Erythroblast (primary cell): ENCODE results near the gene FBXL16.

Source experiments
- DNase-seq, 2 experiments: peaks; one replicate each; lab custom pipeline; 2025; lab: John Stamatoyannopoulos, UW
- GATA1 ChIP-seq: IDR thresholded peaks from 2 replicates; pipeline ENCODE4 v1.6.1; 2011; ENCODE audit warnings: low read depth, mild to moderate bottlenecking, control low read depth, low read length, moderate library complexity
- POLR2A ChIP-seq: IDR thresholded peaks from 2 replicates; pipeline ENCODE4 v1.6.1; 2011; ENCODE audit warnings: mild to moderate bottlenecking, low read length

The FBXL16 gene

GRCh38 chr16:674968-675883 lies 30.4 kb downstream of the FBXL16 start, which contains the start of gene RHBDL1:
RHBDL1 (plus strand) TSS chr16:675671; CDS start chr16:675791, 120 bp downstream.
- DNase-seq, result peak; percentile 50 to 56

GRCh38 chr16:674214-674881 lies 31.3 kb downstream of the FBXL16 start:
- TF ChIP-seq POLR2A (no peak), GATA1 (no peak)
- DNase-seq, result no peak

More at GRCh38 chr16:674968-675883, 30.4 kb downstream of the FBXL16 start, which contains the start of gene RHBDL1:
- no peak for TF ChIP-seq GATA1
- TF ChIP-seq POLR2A, result no peak

GRCh38 chr16:673399-673991 lies 32.1 kb downstream of the FBXL16 start:
- DNase-seq, result no peak
- no peak for TF ChIP-seq POLR2A
- TF ChIP-seq GATA1, result no peak

GRCh38 chr16:672851-673250 lies 32.8 kb downstream of the FBXL16 start:
- TF ChIP-seq GATA1, result no peak
- no peak for TF ChIP-seq POLR2A
- no peak for DNase-seq

- TF ChIP-seq GATA1 (no peak), POLR2A (no peak)
- DNase-seq, result no peak
Measured at GRCh38 chr16:672371-672770, 33.2 kb downstream of the FBXL16 start.

DNA sequence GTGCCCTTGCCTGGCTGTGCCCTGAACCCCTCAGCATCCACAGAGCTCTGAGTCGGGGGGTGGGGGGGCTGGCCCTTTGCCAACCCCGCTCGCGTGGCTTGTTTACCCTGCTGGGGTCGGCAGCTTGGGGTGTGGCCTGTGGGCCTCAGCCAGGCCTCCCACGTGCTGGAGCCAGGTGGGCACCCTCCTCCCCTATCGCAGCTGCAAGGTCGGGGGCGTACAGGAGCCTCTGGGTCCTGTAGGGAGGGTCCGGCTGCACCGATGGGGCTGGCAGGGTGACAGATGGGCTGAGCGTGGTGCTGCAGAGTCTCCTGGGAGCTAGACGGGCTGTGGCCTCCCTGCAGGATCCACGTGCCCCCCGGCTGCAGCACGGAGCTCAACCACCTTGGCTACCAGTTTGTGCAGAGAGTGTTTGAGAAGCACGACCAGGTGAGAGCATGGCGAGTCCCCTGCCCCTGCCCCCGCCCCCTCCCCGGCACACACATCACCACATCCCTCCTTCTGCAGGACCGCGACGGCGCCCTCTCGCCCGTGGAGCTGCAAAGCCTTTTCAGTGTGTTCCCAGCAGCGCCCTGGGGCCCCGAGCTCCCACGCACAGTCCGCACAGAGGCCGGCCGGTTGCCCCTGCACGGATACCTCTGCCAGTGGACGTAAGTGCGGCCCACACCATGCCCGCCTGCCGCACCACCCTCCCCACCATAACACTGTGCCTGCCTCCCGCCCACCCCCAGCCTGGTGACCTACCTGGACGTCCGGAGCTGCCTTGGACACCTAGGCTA lies 34.1 kb downstream of the FBXL16 start:
- no peak for DNase-seq

DNA sequence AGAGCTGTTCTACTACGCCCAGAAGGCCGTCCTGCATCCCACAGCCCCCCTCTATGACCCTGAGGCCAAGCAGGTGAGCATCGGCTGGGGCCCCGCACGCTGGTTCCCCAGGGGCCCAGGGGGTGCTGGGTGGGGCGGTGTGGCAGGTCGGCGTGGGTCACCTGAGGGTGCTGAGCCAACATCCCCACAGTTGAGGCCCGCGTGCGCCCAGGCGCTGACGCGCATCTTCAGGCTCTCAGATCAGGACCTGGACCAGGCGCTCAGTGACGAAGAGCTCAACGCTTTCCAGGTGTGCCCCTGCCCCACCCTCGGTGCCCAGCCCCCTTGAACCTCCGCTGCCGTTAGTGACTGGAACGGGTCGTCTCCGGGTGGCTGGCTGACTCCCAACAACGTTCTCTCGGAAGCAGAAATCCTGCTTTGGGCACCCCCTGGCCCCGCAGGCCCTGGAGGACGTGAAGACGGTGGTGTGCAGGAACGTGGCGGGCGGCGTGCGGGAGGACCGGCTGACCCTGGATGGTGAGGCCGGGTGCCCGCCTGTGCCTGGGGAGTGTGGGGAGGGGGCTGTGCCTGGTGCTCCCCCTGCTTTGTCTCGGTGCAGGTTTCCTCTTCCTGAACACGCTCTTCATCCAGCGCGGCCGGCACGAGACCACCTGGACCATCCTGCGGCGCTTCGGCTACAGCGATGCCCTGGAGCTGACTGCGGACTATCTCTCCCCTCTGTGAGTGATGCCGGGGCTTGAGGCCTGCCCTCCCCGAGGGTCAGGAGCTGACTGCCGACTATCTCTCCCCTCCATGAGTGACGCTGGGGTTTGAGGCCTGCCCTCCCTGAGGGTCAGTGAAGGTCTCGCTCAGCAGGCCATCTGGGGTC lies 34.9 kb downstream of the FBXL16 start:
- TF ChIP-seq POLR2A (no peak), GATA1 (no peak)
- no peak for DNase-seq

More for the DNA sequence above, 34.1 kb downstream of the FBXL16 start:
- TF ChIP-seq POLR2A (no peak), GATA1 (no peak)

DNA sequence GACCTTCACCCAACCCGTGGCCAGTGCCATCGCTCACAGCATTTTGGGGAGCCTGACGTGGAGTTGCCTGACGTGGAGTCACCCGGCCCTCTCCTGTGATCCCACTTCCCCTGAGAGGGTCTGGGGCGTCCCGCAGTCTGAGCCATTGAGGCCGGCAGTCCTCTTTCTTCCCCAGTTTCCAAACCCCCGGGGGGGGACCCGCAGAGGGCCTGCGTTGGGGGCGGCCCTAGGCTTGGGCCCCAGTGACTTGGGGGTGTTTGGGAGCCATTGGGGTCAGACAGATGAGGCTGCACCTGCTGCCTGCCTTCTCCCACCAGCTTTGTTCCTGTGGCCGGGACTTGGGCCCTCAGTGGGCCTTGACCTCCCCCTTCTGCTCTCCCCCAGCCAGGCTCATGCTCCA lies 35.9 kb downstream of the FBXL16 start:
- DNase-seq, result no peak
- no peak for TF ChIP-seq GATA1

DNA sequence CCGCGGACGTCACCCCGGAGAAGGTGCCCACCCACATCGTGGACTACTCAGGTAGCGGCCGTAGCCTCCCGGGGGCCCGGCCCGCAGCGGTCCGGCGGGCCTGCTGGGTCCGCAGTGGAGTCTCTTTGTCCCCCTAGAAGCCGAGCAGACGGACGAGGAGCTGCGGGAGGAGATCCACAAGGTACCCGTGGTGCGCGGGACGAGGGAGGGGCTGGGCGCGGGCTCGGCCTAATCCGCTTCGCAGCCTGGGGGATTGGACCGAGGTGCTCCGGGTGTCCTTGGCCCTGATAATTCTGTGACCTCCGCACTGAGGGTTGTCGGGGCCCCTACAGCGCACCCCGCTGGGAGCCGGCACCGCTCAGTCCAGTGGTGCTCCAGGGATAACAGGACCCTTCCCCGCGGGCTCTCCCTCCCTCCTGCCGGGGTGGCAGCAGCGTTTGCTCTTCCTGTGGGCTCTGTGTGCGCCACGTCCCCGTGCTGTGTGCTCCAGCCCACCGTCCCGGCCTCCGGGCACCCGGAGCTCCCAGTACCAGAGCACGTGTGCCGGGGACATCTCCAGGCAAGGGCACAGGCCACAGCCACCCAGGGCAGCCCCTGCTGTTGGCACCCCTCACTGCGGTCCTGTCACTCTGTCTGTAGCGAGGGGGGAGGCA lies 37.0 kb downstream of the FBXL16 start:
- no peak for TF ChIP-seq GATA1
- no peak for TF ChIP-seq POLR2A
- DNase-seq, result peak; percentile 57 to 58

DNA sequence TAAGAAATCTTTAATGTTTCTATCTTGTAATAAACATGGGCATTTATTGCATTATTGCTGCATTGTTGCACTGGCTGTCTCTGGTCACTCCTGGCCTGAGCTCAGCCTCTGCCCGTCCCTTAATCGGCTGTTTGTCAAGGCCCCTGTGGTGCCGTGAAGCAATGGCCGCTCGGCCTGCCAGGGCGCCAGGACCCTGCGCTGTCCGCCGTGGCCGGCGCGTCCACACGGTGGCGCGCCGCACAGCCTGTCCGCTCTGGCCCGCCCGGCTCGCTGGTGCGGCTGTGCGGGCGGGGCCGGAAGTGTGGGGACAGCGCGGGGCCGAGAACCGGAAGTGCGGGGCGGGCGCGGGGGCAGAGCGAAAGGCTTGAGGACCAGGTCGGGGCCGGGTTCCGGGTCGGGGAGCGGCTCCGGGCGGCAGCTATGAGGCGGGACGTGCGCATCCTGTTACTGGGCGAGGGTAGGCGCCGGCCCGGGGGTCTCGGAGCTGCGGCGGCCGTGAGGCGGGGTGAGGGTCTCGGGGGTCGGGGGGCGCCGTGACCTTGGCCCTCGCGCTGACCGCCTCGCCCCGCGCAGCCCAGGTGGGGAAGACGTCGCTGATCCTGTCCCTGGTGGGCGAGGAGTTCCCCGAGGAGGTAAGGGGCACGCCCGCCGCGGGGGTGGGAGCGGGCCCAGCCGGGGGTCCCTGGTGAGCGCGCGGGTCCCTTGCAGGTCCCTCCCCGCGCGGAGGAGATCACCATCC lies 37.7 kb downstream of the FBXL16 start, which contains the start of gene RHOT2:
Gene RHOT2, plus strand, starts transcription at position 353 of the 739 bp plus-strand sequence. Its CDS starts 68 bp downstream, at position 421.
- peak; percentile 96 to 98 for DNase-seq
- TF ChIP-seq GATA1, result no peak
- peak; percentile 55 for TF ChIP-seq POLR2A
